Colonic mucosa (tissue), 4 donors: ENCODE data around the gene PDS5B. TPM values are rescaled to one million over a fixed set of nuclear protein-coding genes. Genes with fewer than 3 reads are reported as not detected.

Experiments
- DNase-seq: peaks from one replicate; pipeline ENCODE4 v3.0.0-alpha.2; 2020
- H3K27ac ChIP-seq: fragments of 200-600 bp; one replicate; pipeline ENCODE4 v1.8.0; 2021
- H3K27me3 ChIP-seq: fragments of 200-600 bp; one replicate; pipeline ENCODE4 v1.8.0; 2021
- H3K36me3 ChIP-seq: fragments of 200-600 bp; one replicate; pipeline ENCODE4 v1.8.0; 2021
- H3K4me1 ChIP-seq: fragments of 200-600 bp; one replicate; pipeline ENCODE4 v1.8.0; 2021; ENCODE audit warnings: mild to moderate bottlenecking
- H3K4me3 ChIP-seq: fragments of 200-600 bp; one replicate; pipeline ENCODE4 v1.8.0; 2021
- H3K9ac ChIP-seq, 2 donors: one replicate each; pipeline ENCODE4 v1.7.0; 2013; ENCODE audit warnings: control low read depth in 2 of 2, low read depth in 2 of 2, low read length in 2 of 2
- H3K9me3 ChIP-seq: fragments of 200-600 bp; one replicate; pipeline ENCODE4 v1.8.0; 2021
- CTCF ChIP-seq: fragments of 200-600 bp; IDR thresholded peaks from one replicate; pipeline ENCODE4 v1.8.0; 2022; ENCODE audit warnings: antibody characterized with exemption, mild to moderate bottlenecking
- intact Hi-C: fragments of 100-400 bp; cut with DNase I; formaldehyde crosslinking; loops from one replicate; pipeline ENCODE4 v1.14.1; 2022
- total RNA-seq, 2 donors: library from RNA; stranded (reverse); fragmentation: NEBNext Ultra II Directional in 1 of 2; extraction: Animal tissue kit (Norgen Biotek cat#: 25700) in 1 of 2; gene quantifications; one replicate each; pipeline ENCODE4 v1.2.1, GENCODE V29; 2021
- donor health status: healthy.
- donor health status: DM: no; HTN: no; CAD: no.
- donor health status: DM: no; HTN: no; CAD: no.

Gene PDS5B
- total RNA-seq, 2 donors from 2014 or later, result 34.0 to 37.0 TPM

GRCh38 chr13:32587011-32587810 lies 959 bp downstream of the PDS5B start:
- peak overlapping the region; percentile 73 for H3K4me3 ChIP-seq
- peak; percentile 75 for DNase-seq
- TF ChIP-seq CTCF, result no peak
- no peaks in the 10 kb centered on the region for H3K4me1 ChIP-seq
- peak overlapping the region; percentile 93 for H3K27ac ChIP-seq
- H3K36me3 ChIP-seq, result no peaks in the 10 kb centered on the region
- intact Hi-C loops, result loop anchor here (5.0 to 10.0 kb wide), 4 partner anchors 50 to 955 kb away; no protein-coding TSS in a partner anchor
- H3K9ac ChIP-seq, result peak overlapping the region; percentile 78 to 86
- H3K27me3 ChIP-seq, result no peaks in the 10 kb centered on the region
- no peaks in the 10 kb centered on the region for H3K9me3 ChIP-seq

- H3K4me1 ChIP-seq, result no peaks in the 10 kb centered on the region
- no peak for DNase-seq
- peak overlapping the region; percentile 73 for H3K4me3 ChIP-seq
- no peaks in the 10 kb centered on the region for H3K9me3 ChIP-seq
- H3K27ac ChIP-seq, result peak overlapping the region; percentile 93
- peak overlapping the region; percentile 78 to 86 for H3K9ac ChIP-seq
- H3K36me3 ChIP-seq, result no peaks in the 10 kb centered on the region
- intact Hi-C loops, result loop anchor here (5.0 to 10.0 kb wide), 4 partner anchors 50 to 955 kb away; no protein-coding TSS in a partner anchor
- no peak for TF ChIP-seq CTCF
- H3K27me3 ChIP-seq, result no peaks in the 10 kb centered on the region
These were observed 1.5 kb downstream of the PDS5B start for GRCh38 chr13:32587811-32588170.

- Histone ChIP-seq H3K27me3 (no peaks in the 10 kb centered on the region), H3K9ac (no peak overlapping the region), H3K4me1 (no peaks in the 10 kb centered on the region), H3K4me3 (no peak overlapping the region), H3K9me3 (no peaks in the 10 kb centered on the region), H3K27ac (no peak overlapping the region), H3K36me3 (no peaks in the 10 kb centered on the region)
- intact Hi-C loops, result loop anchor here (5.0 to 10.0 kb wide), 4 partner anchors 49 to 954 kb away; no protein-coding TSS in a partner anchor
- TF ChIP-seq CTCF, result no peak
- no peak for DNase-seq
These were observed 2.5 kb downstream of the PDS5B start for GRCh38 chr13:32588736-32589135.

GRCh38 chr13:32589471-32589870 lies 3.2 kb downstream of the PDS5B start:
- no peak overlapping the region for H3K9ac ChIP-seq
- H3K36me3 ChIP-seq, result no peaks in the 10 kb centered on the region
- no peak for DNase-seq
- no peaks in the 10 kb centered on the region for H3K27me3 ChIP-seq
- H3K27ac ChIP-seq, result no peak overlapping the region
- intact Hi-C loops, result loop anchor here (5.0 to 10.0 kb wide), 4 partner anchors 48 to 953 kb away; no protein-coding TSS in a partner anchor
- no peak for TF ChIP-seq CTCF
- H3K4me1 ChIP-seq, result no peaks in the 10 kb centered on the region
- H3K4me3 ChIP-seq, result no peak overlapping the region
- no peaks in the 10 kb centered on the region for H3K9me3 ChIP-seq

- H3K4me1 ChIP-seq, result no peaks in the 10 kb centered on the region
- H3K4me3 ChIP-seq, result no peak overlapping the region
- no peak overlapping the region for H3K9ac ChIP-seq
- H3K36me3 ChIP-seq, result no peaks in the 10 kb centered on the region
- no peak for DNase-seq
- TF ChIP-seq CTCF, result no peak
- no peaks in the 10 kb centered on the region for H3K27me3 ChIP-seq
- H3K9me3 ChIP-seq, result no peaks in the 10 kb centered on the region
- H3K27ac ChIP-seq, result no peak overlapping the region
- intact Hi-C loops, result loop anchor here (10.0 kb wide), 1 partner anchor 315 kb away; no protein-coding TSS in a partner anchor
These were observed 4.0 kb downstream of the PDS5B start for GRCh38 chr13:32590266-32590665.
